Endothelial cell (in vitro differentiated cells): ENCODE data around the gene MPHOSPH10. TPM values are rescaled to one million over a fixed set of nuclear protein-coding genes. Genes with fewer than 3 reads are reported as not detected.
"Not testable (repeated sequence)": the region's sequence is repeated elsewhere in the genome, so short reads cannot be mapped to it uniquely, and the experiment has no call there.

ENCODE experiments used
- DNase-seq: peaks from one replicate; pipeline ENCODE4 v3.0.0; 2021; ENCODE audit warnings: low spot score
- H3K27ac Mint-ChIP-seq: one replicate; pipeline ENCODE4 v1.8.0; 2021; ENCODE audit warnings: mixed read lengths, inconsistent platforms; ENCODE audit not compliant: unreplicated experiment
- H3K27me3 Mint-ChIP-seq: one replicate; pipeline ENCODE4 v1.8.0; 2021; ENCODE audit warnings: mild to moderate bottlenecking, moderate library complexity, mixed read lengths, inconsistent platforms; ENCODE audit not compliant: unreplicated experiment
- H3K36me3 Mint-ChIP-seq: one replicate; pipeline ENCODE4 v1.8.0; 2021; ENCODE audit warnings: mild to moderate bottlenecking, low read depth, mixed read lengths, inconsistent platforms; ENCODE audit not compliant: unreplicated experiment
- H3K4me1 Mint-ChIP-seq: one replicate; pipeline ENCODE4 v1.8.0; 2021; ENCODE audit warnings: mild to moderate bottlenecking, mixed read lengths, inconsistent platforms; ENCODE audit not compliant: unreplicated experiment
- H3K4me3 Mint-ChIP-seq: one replicate; pipeline ENCODE4 v1.8.0; 2021; ENCODE audit warnings: mild to moderate bottlenecking, mixed read lengths, inconsistent platforms; ENCODE audit not compliant: unreplicated experiment
- H3K9me3 Mint-ChIP-seq: one replicate; pipeline ENCODE4 v1.8.0; 2021; ENCODE audit warnings: mixed read lengths, inconsistent platforms; ENCODE audit not compliant: unreplicated experiment
- total RNA-seq: library from RNA; stranded (reverse); fragmentation: NEBNext Ultra II Directional; extraction: Animal tissue kit (Norgen Biotek cat#: 25700); gene quantifications from one replicate; pipeline ENCODE4 v1.2.1, GENCODE V29; 2021; ENCODE audit not compliant: unreplicated experiment
- TF ChIP-seq, protein P1 (sequence below): fragments of 200-600 bp; sonication (generic); IDR thresholded peaks from one replicate; pipeline ENCODE4 v1.5.0; 2021; ENCODE audit warnings: antibody characterized with exemption; ENCODE audit not compliant: unreplicated experiment

The MPHOSPH10 gene
- total RNA-seq, 1 donor from 2014 or later, result 24.7 TPM

DNA sequence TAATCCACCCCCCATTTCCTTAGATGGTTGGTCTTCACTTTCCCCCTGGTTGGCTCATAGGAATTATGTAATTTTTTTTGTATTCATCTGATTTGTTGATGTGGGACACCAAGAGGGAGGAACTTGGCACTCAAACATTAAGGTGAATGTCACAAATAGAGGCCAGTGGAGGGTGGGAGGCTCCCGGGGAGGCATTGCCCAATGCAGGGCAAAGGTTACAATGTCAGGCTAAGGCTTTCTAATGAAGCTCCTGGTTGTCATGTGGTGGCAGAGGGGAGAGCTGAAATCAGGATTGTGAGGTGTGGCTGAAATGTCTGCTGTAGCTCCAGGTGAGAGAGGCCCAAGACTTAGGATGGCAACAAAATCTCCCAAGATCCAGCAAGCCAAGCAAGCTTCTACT, 42.7 kb downstream of the MPHOSPH10 start:
- peaks cover 8% of the 10 kb centered on the region for H3K27me3 Mint-ChIP-seq
- H3K4me3 Mint-ChIP-seq, result no peak overlapping the region
- H3K36me3 Mint-ChIP-seq, result no peaks in the 10 kb centered on the region
- TF ChIP-seq, protein P1, sequence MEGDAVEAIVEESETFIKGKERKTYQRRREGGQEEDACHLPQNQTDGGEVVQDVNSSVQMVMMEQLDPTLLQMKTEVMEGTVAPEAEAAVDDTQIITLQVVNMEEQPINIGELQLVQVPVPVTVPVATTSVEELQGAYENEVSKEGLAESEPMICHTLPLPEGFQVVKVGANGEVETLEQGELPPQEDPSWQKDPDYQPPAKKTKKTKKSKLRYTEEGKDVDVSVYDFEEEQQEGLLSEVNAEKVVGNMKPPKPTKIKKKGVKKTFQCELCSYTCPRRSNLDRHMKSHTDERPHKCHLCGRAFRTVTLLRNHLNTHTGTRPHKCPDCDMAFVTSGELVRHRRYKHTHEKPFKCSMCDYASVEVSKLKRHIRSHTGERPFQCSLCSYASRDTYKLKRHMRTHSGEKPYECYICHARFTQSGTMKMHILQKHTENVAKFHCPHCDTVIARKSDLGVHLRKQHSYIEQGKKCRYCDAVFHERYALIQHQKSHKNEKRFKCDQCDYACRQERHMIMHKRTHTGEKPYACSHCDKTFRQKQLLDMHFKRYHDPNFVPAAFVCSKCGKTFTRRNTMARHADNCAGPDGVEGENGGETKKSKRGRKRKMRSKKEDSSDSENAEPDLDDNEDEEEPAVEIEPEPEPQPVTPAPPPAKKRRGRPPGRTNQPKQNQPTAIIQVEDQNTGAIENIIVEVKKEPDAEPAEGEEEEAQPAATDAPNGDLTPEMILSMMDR, result no peak
- H3K9me3 Mint-ChIP-seq, result no peaks in the 10 kb centered on the region
- H3K4me1 Mint-ChIP-seq, result peaks cover 2% of the 10 kb centered on the region
- no peak for DNase-seq
- no peak overlapping the region for H3K27ac Mint-ChIP-seq

DNA sequence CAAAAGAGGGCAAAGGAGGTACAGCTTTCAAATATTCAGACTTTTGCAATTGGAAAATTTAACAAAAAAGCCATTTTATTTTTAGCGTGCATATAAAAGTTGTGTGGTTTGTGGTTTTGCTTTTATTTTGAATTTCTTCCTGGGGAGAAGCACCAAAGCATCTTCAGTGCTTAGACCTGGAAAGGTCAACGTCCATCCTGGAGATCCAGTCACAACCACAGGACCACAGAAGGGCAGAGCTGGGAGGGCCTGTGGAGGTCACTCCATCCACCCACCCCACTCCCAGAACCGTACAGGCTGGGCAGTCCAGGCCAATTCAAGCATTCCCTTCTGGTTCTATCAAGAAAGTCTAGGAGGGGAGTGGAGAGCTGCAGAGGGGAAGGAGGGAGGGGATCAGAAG, 43.8 kb downstream of the MPHOSPH10 start:
- Mint-ChIP-seq H3K27me3 (peaks cover 8% of the 10 kb centered on the region), H3K36me3 (no peaks in the 10 kb centered on the region), H3K27ac (no peak overlapping the region), H3K4me1 (no peaks in the 10 kb centered on the region), H3K9me3 (no peaks in the 10 kb centered on the region), H3K4me3 (no peak overlapping the region)
- TF ChIP-seq, protein P1, result no peak
- no peak for DNase-seq

DNA sequence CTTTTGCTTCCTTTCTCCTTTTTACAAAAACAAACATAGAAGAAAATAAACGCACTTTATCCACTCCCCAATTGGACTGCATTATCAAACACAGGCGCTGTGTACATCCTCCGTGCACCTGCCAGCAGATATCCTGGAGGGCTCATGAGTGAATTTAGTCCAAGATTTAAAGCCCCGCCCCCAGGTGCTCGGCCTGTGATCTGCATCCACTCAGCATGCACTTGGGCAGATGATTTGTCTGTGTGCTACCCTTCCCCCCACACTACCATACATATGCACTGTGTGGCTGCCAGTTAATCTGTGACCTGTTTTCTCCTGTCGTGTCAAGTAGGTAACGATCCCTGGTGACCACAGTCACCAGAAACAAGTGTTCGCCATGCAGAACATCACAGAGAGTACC, 48.4 kb downstream of the MPHOSPH10 start:
- H3K36me3 Mint-ChIP-seq, H3K4me1 Mint-ChIP-seq, DNase-seq, H3K27me3 Mint-ChIP-seq, H3K9me3 Mint-ChIP-seq, H3K27ac Mint-ChIP-seq, H3K4me3 Mint-ChIP-seq: not testable (repeated sequence)

DNA sequence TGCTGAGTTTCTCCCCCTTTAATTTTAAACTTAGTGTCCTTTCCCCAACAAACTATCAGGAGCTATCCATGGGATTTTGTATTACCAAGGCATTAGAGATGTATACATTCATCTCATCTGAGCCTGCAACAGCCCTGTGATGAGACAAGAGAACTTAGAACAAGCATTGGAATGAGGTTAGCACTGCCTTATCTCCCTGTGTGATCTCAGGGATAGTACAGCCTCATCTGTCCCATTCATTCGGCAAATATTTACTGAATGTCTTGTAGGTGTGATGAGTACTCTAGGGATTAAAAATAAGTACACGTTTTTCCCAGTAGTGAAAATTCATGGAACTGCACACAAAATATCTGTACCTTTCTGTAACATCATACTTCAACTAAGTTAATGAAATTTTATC, 50.9 kb downstream of the MPHOSPH10 start:
- H3K27me3 Mint-ChIP-seq, result peaks cover under 1% of the 10 kb centered on the region
- peaks cover 15% of the 10 kb centered on the region for H3K4me1 Mint-ChIP-seq
- no peaks in the 10 kb centered on the region for H3K36me3 Mint-ChIP-seq
- H3K4me3 Mint-ChIP-seq, result no peak overlapping the region
- H3K27ac Mint-ChIP-seq, result no peak overlapping the region
- TF ChIP-seq, protein P1, result no peak
- H3K9me3 Mint-ChIP-seq, result no peaks in the 10 kb centered on the region
- no peak for DNase-seq

DNA sequence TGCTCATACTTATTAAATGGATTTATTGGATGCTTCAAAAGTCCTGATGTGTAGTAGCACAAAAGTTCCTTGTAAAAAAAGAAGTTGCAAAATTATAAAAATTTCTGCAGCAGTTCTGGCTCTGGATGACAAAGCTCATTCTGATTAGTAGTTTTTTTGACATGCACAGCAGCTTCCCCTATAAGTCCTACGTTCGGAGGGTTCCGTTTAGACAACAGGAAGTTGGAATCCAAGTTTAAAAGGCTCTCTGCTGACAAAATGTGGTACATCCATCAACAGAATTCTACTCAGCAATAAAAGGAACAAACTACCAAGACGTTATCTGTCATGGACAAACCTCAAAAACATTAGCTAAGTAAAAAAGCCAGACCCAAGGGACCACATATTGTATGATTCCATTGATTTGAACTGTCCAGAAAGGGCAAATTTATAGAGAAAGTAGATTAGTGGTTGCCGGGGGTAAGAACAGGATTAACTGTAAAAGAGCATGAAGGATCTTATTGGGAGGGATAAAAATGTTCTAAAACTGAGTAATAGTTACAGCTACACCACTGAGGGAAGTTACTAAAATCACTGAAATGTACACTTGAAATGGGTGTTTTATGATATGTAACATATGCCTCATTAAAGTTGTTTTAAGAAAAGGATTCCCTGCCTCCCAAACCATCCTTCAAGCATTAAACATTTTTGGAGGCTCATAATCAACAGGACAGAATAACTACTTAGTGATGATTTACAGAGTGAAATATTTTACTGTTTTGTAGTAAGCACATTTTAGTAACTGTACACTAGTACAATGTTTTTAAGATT, 53.1 kb downstream of the MPHOSPH10 start:
- not testable (repeated sequence) for H3K9me3 Mint-ChIP-seq, H3K4me3 Mint-ChIP-seq, H3K36me3 Mint-ChIP-seq, H3K27me3 Mint-ChIP-seq, DNase-seq, H3K27ac Mint-ChIP-seq
- H3K4me1 Mint-ChIP-seq, result peaks cover 33% of the 10 kb centered on the region

- H3K4me3 Mint-ChIP-seq, result no peak overlapping the region
- H3K27me3 Mint-ChIP-seq, result no peaks in the 10 kb centered on the region
- H3K4me1 Mint-ChIP-seq, result peaks cover 33% of the 10 kb centered on the region
- DNase-seq, result no peak
- H3K36me3 Mint-ChIP-seq, result no peaks in the 10 kb centered on the region
- TF ChIP-seq, protein P1, result no peak
- no peaks in the 10 kb centered on the region for H3K9me3 Mint-ChIP-seq
- no peak overlapping the region for H3K27ac Mint-ChIP-seq
Observed at GRCh38 chr2:71186973-71187372, 56.5 kb downstream of the MPHOSPH10 start.
